ENCODE measurements around the gene CCDC88A.

GRCh38 chr2:55355451-55355850, 64.2 kb downstream of the CCDC88A start:
- no peak for TF ChIP-seq CTCF (IDR thresholded peaks at IDR 0.05)
- no peak for TF ChIP-seq POLR2A (IDR thresholded peaks at IDR 0.05)

Data from adrenal gland (tissue), 5 donors.